Central memory CD4-positive, alpha-beta T cell (primary cell): ENCODE data around the gene CORO7.

Experiments
- DNase-seq: peaks from one replicate; pipeline ENCODE4 v3.0.0; 2022

The CORO7 gene

GRCh38 chr16:4383591-4384444 is 32.6 kb downstream of the CORO7 start:
- no peak for DNase-seq

- no peak for DNase-seq
Measured at GRCh38 chr16:4382795-4383357, 33.5 kb downstream of the CORO7 start.

GRCh38 chr16:4381935-4382794 is 34.2 kb downstream of the CORO7 start:
- no peak for DNase-seq

- no peak for DNase-seq
Measured at GRCh38 chr16:4381072-4381934, 35.1 kb downstream of the CORO7 start.

- DNase-seq, result no peak
Measured at GRCh38 chr16:4380119-4381063, 36.0 kb downstream of the CORO7 start.

- no peak for DNase-seq
Measured at GRCh38 chr16:4378999-4379690, 37.3 kb downstream of the CORO7 start.

GRCh38 chr16:4378161-4378666 is 38.2 kb downstream of the CORO7 start:
- no peak for DNase-seq

GRCh38 chr16:4377573-4378154 is 38.7 kb downstream of the CORO7 start:
- no peak for DNase-seq

- DNase-seq, result no peak
Measured at GRCh38 chr16:4376893-4377572, 39.4 kb downstream of the CORO7 start.

GRCh38 chr16:4376126-4376892 is 40.1 kb downstream of the CORO7 start:
- no peak for DNase-seq

- DNase-seq, result no peak
Measured at GRCh38 chr16:4375717-4376116, 40.7 kb downstream of the CORO7 start.

- DNase-seq, result no peak
Measured at GRCh38 chr16:4373909-4374742, 42.3 kb downstream of the CORO7 start.

- no peak for DNase-seq
Measured at GRCh38 chr16:4373356-4373908, 43.0 kb downstream of the CORO7 start.

- no peak for DNase-seq
Measured at GRCh38 chr16:4372578-4373355, 43.6 kb downstream of the CORO7 start.

- peak; percentile 44 for DNase-seq
Measured at GRCh38 chr16:4372001-4372577, 44.3 kb downstream of the CORO7 start.

- peak; percentile 69 for DNase-seq
Measured at GRCh38 chr16:4371357-4372000, 44.9 kb downstream of the CORO7 start, which contains the start of gene VASN. Gene VASN, plus strand, starts transcription at chr16:4371848. Its CDS starts 9,030 bp downstream, at chr16:4380878.
